Large intestine (tissue), 3 donors: ENCODE data around the gene SIRPG. TPM values are rescaled to one million over a fixed set of nuclear protein-coding genes. Genes with fewer than 3 reads are reported as not detected.

ENCODE experiments used
- DNase-seq, 2 donors: peaks; one replicate each; pipeline versions ENCODE4 v3.0.0 to v3.0.0-alpha.2; 2013
- H3K27ac ChIP-seq: one replicate; pipeline ENCODE4 v1.5.1; 2013; ENCODE audit warnings: low read length
- H3K27me3 ChIP-seq: 2 replicates; pipeline ENCODE4 v1.6.1; 2013; ENCODE audit warnings: low read length; ENCODE audit not compliant: control insufficient read depth, insufficient read depth
- H3K36me3 ChIP-seq: 2 replicates; pipeline ENCODE4 v1.6.1; 2013; ENCODE audit warnings: low read length; ENCODE audit not compliant: control insufficient read depth, insufficient read depth
- H3K4me1 ChIP-seq: one replicate; pipeline ENCODE4 v1.6.1; 2013; ENCODE audit warnings: low read length; ENCODE audit not compliant: control insufficient read depth, insufficient read depth
- H3K4me3 ChIP-seq: one replicate; pipeline ENCODE4 v1.5.1; 2013; ENCODE audit warnings: low read length
- H3K9me3 ChIP-seq: one replicate; pipeline ENCODE4 v1.6.1; 2013; ENCODE audit warnings: mild to moderate bottlenecking, low read depth, low read length, moderate library complexity; ENCODE audit not compliant: control insufficient read depth
- WGBS: methylation state at CpG from one replicate; pipeline ENCODE4 v1.1.5; 2013; ENCODE audit warnings: low lambda C conversion rate; ENCODE audit not compliant: insufficient coverage; 5-methylcytosine and 5-hydroxymethylcytosine counted together
- polyA plus RNA-seq: library from polyadenylated mRNA; unstranded; fragments of 120-200 nt; gene quantifications from one replicate; pipeline ENCODE4 v1.2.1, GENCODE V29; 2013

SIRPG gene
- polyA plus RNA-seq, 1 donor: 0.94 TPM

GRCh38 chr20:1689721-1690120 is 32.1 kb upstream of the SIRPG start:
- Histone ChIP-seq H3K27me3 (peaks cover 4% of the 10 kb centered on the region), H3K4me3 (no peak overlapping the region), H3K9me3 (no peaks in the 10 kb centered on the region), H3K36me3 (no peaks in the 10 kb centered on the region), H3K4me1 (no peaks in the 10 kb centered on the region), H3K27ac (no peak overlapping the region)
- no peak for DNase-seq
- WGBS: 82% methylated on average over 3 of the region's 3 CpGs

- Histone ChIP-seq H3K4me3 (no peak overlapping the region), H3K4me1 (no peaks in the 10 kb centered on the region), H3K27me3 (peaks cover 4% of the 10 kb centered on the region), H3K36me3 (no peaks in the 10 kb centered on the region), H3K27ac (no peak overlapping the region), H3K9me3 (no peaks in the 10 kb centered on the region)
- WGBS: no CpG with 5 or more reads among the region's 4 CpGs
- DNase-seq: no peak
These were observed 31.4 kb upstream of the SIRPG start for GRCh38 chr20:1688886-1689538.

GRCh38 chr20:1687053-1687452 is 29.5 kb upstream of the SIRPG start:
- Histone ChIP-seq H3K27ac (no peak overlapping the region), H3K9me3 (no peaks in the 10 kb centered on the region), H3K36me3 (no peaks in the 10 kb centered on the region), H3K4me3 (no peak overlapping the region), H3K27me3 (peaks cover 4% of the 10 kb centered on the region), H3K4me1 (no peaks in the 10 kb centered on the region)
- no peak for DNase-seq

GRCh38 chr20:1686151-1686748 is 28.7 kb upstream of the SIRPG start:
- WGBS: no CpG with 5 or more reads among the region's 3 CpGs
- H3K9me3 ChIP-seq: no peaks in the 10 kb centered on the region
- no peak overlapping the region for H3K4me3 ChIP-seq
- H3K4me1 ChIP-seq: no peaks in the 10 kb centered on the region
- H3K27ac ChIP-seq: no peak overlapping the region
- DNase-seq: no peak
- H3K27me3 ChIP-seq: peaks cover 4% of the 10 kb centered on the region
- H3K36me3 ChIP-seq: no peaks in the 10 kb centered on the region

- Histone ChIP-seq H3K27me3 (peaks cover 4% of the 10 kb centered on the region), H3K27ac (no peak overlapping the region), H3K36me3 (no peaks in the 10 kb centered on the region), H3K9me3 (no peaks in the 10 kb centered on the region), H3K4me3 (no peak overlapping the region), H3K4me1 (no peaks in the 10 kb centered on the region)
- no CpG with 5 or more reads among the region's 5 CpGs for WGBS
- DNase-seq: no peak
These were observed 27.9 kb upstream of the SIRPG start for GRCh38 chr20:1685304-1686052.

- DNase-seq: no peak
- no peaks in the 10 kb centered on the region for H3K9me3 ChIP-seq
- H3K4me1 ChIP-seq: no peaks in the 10 kb centered on the region
- H3K4me3 ChIP-seq: no peak overlapping the region
- no peaks in the 10 kb centered on the region for H3K36me3 ChIP-seq
- H3K27me3 ChIP-seq: peaks cover 4% of the 10 kb centered on the region
- no peak overlapping the region for H3K27ac ChIP-seq
- no CpG with 5 or more reads among the region's 1 CpG for WGBS
These were observed 27.3 kb upstream of the SIRPG start for GRCh38 chr20:1684872-1685271.

GRCh38 chr20:1676650-1677049 is 19.1 kb upstream of the SIRPG start:
- no peak for DNase-seq
- Histone ChIP-seq H3K36me3 (no peaks in the 10 kb centered on the region), H3K4me3 (no peak overlapping the region), H3K27me3 (peaks cover 4% of the 10 kb centered on the region), H3K9me3 (no peaks in the 10 kb centered on the region), H3K4me1 (no peaks in the 10 kb centered on the region), H3K27ac (no peak overlapping the region)
- 100% methylated on average over 1 of the region's 6 CpGs for WGBS

GRCh38 chr20:1674990-1675780 is 17.6 kb upstream of the SIRPG start:
- Histone ChIP-seq H3K27me3 (peaks cover 4% of the 10 kb centered on the region), H3K36me3 (no peaks in the 10 kb centered on the region), H3K9me3 (no peaks in the 10 kb centered on the region), H3K4me1 (no peaks in the 10 kb centered on the region), H3K27ac (no peak overlapping the region), H3K4me3 (no peak overlapping the region)
- no CpG with 5 or more reads among the region's 4 CpGs for WGBS
- no peak for DNase-seq

- H3K27ac ChIP-seq: no peak overlapping the region
- H3K4me1 ChIP-seq: no peaks in the 10 kb centered on the region
- no peak for DNase-seq
- no peak overlapping the region for H3K4me3 ChIP-seq
- no peaks in the 10 kb centered on the region for H3K9me3 ChIP-seq
- H3K36me3 ChIP-seq: no peaks in the 10 kb centered on the region
- WGBS: no CpG with 5 or more reads among the region's 3 CpGs
- peaks cover 3% of the 10 kb centered on the region for H3K27me3 ChIP-seq
These were observed 16.8 kb upstream of the SIRPG start for GRCh38 chr20:1674361-1674760.

- Histone ChIP-seq H3K27me3 (no peaks in the 10 kb centered on the region), H3K36me3 (no peaks in the 10 kb centered on the region), H3K4me1 (no peaks in the 10 kb centered on the region), H3K9me3 (no peaks in the 10 kb centered on the region), H3K4me3 (no peak overlapping the region), H3K27ac (no peak overlapping the region)
- WGBS: no CpG with 5 or more reads among the region's 4 CpGs
- no peak for DNase-seq
These were observed 15.8 kb upstream of the SIRPG start for GRCh38 chr20:1673424-1673823.
